IMR-90 (cell line): ENCODE results near the gene TRMT6.

Experiments
- CEBPB ChIP-seq: IDR thresholded peaks from 2 replicates; pipeline ENCODE4 v1.6.1; 2012; ENCODE audit warnings: low read depth, low read length, improper control_type of control experiment
- CHD1 ChIP-seq: IDR thresholded peaks from 2 replicates; pipeline ENCODE4 v1.6.1; 2012; ENCODE audit warnings: low read depth, low read length, improper control_type of control experiment
- CTCF ChIP-seq: conservative IDR thresholded peaks from 2 replicates; pipeline ENCODE4 v1.5.1; 2012; ENCODE audit warnings: mild to moderate bottlenecking, low read depth, low read length, improper control_type of control experiment
- MAFK ChIP-seq: IDR thresholded peaks from 2 replicates; pipeline ENCODE4 v1.6.1; 2012; ENCODE audit warnings: low read depth, low read length, improper control_type of control experiment
- MXI1 ChIP-seq: IDR thresholded peaks from 2 replicates; pipeline ENCODE4 v1.6.1; 2012; ENCODE audit warnings: low read depth, mild to moderate bottlenecking, low read length, moderate library complexity, borderline replicate concordance
- POLR2A ChIP-seq: IDR thresholded peaks from 2 replicates; pipeline ENCODE4 v1.6.1; 2012; ENCODE audit warnings: mild to moderate bottlenecking, low read depth, low read length
- RAD21 ChIP-seq: IDR thresholded peaks from 2 replicates; pipeline ENCODE4 v1.6.1; 2012; ENCODE audit warnings: low read length, improper control_type of control experiment
- RCOR1 ChIP-seq: IDR thresholded peaks from 2 replicates; pipeline ENCODE4 v1.6.1; 2012; ENCODE audit warnings: mild to moderate bottlenecking, low read length, improper control_type of control experiment; ENCODE audit not compliant: insufficient replicate concordance
- RFX5 ChIP-seq: IDR thresholded peaks from 2 replicates; pipeline ENCODE4 v1.8.0; 2012; ENCODE audit warnings: low read depth, mild to moderate bottlenecking, low read length, moderate library complexity
- TF ChIP-seq, protein P1 (sequence below): fragments of 150-350 bp; IDR thresholded peaks from 2 replicates; pipeline ENCODE4 v1.6.1; 2016; ENCODE audit warnings: low read depth, mild to moderate bottlenecking, low read length, moderate library complexity, borderline replicate concordance
- TF ChIP-seq, protein P2 (sequence below): fragments of 150-350 bp; IDR thresholded peaks from 2 replicates; pipeline ENCODE4 v1.6.1; 2017; ENCODE audit warnings: mild to moderate bottlenecking, antibody characterized with exemption, low read length, low read depth

DNA sequence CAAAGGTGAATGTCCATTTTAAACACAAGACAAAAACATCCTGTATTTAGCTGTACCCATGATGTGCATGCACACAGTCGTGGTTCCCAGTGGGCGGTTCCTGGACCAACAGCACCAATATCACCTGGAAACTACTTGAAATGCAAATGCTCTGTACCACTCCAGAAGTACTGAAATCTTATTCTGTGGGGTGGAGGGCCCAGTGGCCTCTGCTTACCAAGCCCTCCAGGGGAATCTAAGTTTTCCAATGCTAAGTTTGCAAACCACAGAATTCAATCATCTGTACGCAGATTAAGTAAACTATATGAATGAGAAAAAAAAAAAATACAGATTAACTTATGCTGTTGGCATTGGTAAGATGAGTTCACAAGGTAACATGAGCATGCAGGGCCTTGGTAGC is 14.1 kb downstream of the TRMT6 start:
- TF ChIP-seq CTCF: no peak
- TF ChIP-seq RCOR1: no peak
- TF ChIP-seq MAFK: no peak
- TF ChIP-seq MXI1: no peak
- TF ChIP-seq POLR2A: no peak
- TF ChIP-seq RAD21: no peak
- TF ChIP-seq CHD1: no peak
- TF ChIP-seq, protein P1, sequence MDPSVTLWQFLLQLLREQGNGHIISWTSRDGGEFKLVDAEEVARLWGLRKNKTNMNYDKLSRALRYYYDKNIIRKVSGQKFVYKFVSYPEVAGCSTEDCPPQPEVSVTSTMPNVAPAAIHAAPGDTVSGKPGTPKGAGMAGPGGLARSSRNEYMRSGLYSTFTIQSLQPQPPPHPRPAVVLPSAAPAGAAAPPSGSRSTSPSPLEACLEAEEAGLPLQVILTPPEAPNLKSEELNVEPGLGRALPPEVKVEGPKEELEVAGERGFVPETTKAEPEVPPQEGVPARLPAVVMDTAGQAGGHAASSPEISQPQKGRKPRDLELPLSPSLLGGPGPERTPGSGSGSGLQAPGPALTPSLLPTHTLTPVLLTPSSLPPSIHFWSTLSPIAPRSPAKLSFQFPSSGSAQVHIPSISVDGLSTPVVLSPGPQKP: no peak
- TF ChIP-seq RFX5: no peak
- TF ChIP-seq, protein P2, sequence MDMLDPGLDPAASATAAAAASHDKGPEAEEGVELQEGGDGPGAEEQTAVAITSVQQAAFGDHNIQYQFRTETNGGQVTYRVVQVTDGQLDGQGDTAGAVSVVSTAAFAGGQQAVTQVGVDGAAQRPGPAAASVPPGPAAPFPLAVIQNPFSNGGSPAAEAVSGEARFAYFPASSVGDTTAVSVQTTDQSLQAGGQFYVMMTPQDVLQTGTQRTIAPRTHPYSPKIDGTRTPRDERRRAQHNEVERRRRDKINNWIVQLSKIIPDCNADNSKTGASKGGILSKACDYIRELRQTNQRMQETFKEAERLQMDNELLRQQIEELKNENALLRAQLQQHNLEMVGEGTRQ: no peak
- TF ChIP-seq CEBPB: no peak
